HG03196 (cell line): ENCODE measurements around the gene RTBDN.
A peak's percentile ranks its signal among the peaks of the same experiment; 100 is the strongest.

Experiments
- ATAC-seq: cut with Tn5 transposase; IDR thresholded peaks from one replicate; pipeline ENCODE4 v1.9.1; 2021; ENCODE audit not compliant: unreplicated experiment

The RTBDN gene

GRCh38 chr19:12783291-12783848 is 51.0 kb downstream of the RTBDN start:
- no peak for ATAC-seq

DNA sequence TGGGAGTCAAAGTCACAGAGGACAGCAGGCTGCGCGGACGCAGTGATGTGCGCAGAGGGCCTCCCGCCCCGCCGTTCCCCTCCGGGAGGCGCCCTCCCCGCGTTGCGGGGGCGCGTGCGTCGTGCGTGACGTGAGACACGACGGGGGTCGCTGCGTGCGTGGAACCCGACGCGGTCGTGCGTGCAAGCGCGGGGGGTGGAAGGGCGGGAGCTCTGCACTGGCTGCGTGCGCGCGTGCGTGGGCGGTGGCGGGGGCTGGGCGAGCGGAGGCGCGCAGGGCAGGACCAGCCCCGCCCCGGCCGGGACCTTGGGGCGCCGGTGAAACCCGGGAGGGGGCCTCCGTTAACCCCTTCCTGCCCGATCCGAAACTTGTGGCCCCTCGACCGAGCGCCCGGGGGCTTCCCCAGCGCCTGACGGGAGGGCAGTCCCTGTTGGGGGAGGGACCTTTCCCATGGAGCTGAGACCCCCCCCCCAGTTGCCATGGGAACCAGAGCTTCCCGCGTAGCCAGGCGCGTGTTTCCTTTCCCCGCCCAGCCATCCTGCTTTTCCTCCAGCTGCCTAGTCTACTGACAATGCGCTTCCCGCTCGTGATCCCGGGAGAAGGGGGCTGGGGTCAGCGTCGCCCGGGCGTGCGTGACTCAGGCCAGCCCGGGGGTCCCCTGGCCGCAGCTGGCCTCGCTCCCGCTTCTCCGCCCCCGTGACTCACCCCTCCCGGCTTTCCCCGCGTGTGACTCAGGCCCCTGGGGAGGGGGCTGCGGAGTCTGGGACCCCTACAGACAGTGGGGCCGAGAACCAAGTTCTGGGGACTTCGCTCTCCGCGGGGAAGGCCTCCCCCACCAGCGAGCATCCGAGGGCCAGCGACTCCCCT is 51.7 kb downstream of the RTBDN start:
- ATAC-seq = peak; percentile 28

GRCh38 chr19:12782174-12782423 is 52.3 kb downstream of the RTBDN start:
- no peak for ATAC-seq

- ATAC-seq = no peak
These were observed 55.0 kb downstream of the RTBDN start for GRCh38 chr19:12779162-12779993.

DNA sequence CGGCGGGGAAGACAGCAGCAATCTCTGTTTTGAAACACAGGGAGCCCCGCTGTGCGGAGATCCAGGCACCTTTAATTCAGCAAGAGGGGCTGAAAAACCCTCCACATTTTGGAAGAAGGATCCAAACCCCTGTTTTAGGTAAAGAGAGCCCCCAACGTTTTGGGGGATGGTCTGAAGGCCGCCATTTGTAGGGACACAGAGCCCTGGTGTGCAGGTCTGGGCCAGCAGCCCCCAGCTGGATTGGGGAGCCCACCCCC is 55.5 kb downstream of the RTBDN start:
- no peak for ATAC-seq

- no peak for ATAC-seq
These were observed 56.1 kb downstream of the RTBDN start for GRCh38 chr19:12778017-12778904.

DNA sequence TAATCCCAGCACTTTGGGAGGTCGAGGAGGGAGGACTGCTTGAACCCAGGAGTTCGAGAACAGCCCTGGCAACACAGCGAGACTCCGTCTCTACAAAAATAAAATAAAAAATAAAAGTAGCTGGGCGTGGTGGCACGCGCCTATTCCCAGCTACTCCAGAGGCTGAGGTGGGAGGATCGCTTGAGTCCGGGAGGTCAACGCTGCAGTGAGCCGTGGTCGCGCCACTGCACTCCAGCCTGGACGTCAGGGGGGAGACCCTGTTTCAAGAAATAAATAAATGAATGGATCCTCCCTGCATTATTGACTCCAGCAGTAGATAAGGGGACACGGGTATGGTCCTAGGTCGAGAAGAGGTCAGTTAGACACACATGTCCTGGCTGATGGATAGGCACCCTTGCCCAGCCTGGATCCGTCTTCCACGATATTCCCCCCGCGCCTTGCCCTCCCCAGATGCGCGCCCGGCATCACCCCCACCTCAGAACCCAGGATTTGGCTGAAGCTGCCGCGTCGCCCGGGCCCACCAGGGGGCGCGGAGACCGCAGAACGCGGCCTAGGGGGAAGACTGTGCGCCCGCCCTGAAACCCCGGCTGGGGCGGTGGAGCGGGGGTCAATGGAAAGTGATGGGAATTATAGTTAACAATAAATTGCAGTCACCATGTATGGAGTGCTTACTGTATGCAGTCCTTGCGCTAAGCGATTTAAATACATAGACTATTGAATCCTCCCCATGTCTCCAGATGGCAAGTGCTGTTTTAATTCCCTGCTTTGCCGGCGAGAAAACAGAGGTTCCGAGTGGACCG is 57.0 kb downstream of the RTBDN start:
- peak; percentile 37 for ATAC-seq
